ENCODE data around the gene RGS17.

GRCh38 chr6:153083869-153084268 lies 47.2 kb downstream of the RGS17 start:
- no peak for TF ChIP-seq CTCF (IDR thresholded peaks at IDR 0.05)
- no peak for TF ChIP-seq POLR2A (IDR thresholded peaks at IDR 0.05)

Measured in lower leg skin (tissue), 3 donors.